ENCODE measurements around the gene ARHGAP24.

The ARHGAP24 gene

GRCh38 chr4:86035688-86036087 lies 560.7 kb downstream of the ARHGAP24 start:
- no peak for DNase-seq

GRCh38 chr4:86036736-86037135 lies 561.8 kb downstream of the ARHGAP24 start:
- no peak for DNase-seq

GRCh38 chr4:86038037-86038436 lies 563.1 kb downstream of the ARHGAP24 start:
- no peak for DNase-seq

- peak; percentile 33 for DNase-seq
Observed at GRCh38 chr4:86043755-86044592, 569.0 kb downstream of the ARHGAP24 start.

GRCh38 chr4:86044593-86044985 lies 569.6 kb downstream of the ARHGAP24 start:
- no peak for DNase-seq

- no peak for DNase-seq
Observed at GRCh38 chr4:86048426-86048825, 573.5 kb downstream of the ARHGAP24 start.

GRCh38 chr4:86050496-86050895 lies 575.5 kb downstream of the ARHGAP24 start:
- no peak for DNase-seq
